Stimulated activated CD8-positive, alpha-beta memory T cell treated with anti-CD3 and anti-CD28 coated beads, Interleukin-2, amount 100 ng/mL, for 1 hour (primary cell): Measurements from ENCODE around the gene KTN1.
A peak's percentile ranks its signal among the peaks of the same experiment; 100 is the strongest.

Experiments
- DNase-seq, 2 donors: peaks; one replicate each; pipeline ENCODE4 v3.0.0-alpha.2; 2020; ENCODE audit warnings: low read depth in 2 of 2

KTN1 gene

DNA sequence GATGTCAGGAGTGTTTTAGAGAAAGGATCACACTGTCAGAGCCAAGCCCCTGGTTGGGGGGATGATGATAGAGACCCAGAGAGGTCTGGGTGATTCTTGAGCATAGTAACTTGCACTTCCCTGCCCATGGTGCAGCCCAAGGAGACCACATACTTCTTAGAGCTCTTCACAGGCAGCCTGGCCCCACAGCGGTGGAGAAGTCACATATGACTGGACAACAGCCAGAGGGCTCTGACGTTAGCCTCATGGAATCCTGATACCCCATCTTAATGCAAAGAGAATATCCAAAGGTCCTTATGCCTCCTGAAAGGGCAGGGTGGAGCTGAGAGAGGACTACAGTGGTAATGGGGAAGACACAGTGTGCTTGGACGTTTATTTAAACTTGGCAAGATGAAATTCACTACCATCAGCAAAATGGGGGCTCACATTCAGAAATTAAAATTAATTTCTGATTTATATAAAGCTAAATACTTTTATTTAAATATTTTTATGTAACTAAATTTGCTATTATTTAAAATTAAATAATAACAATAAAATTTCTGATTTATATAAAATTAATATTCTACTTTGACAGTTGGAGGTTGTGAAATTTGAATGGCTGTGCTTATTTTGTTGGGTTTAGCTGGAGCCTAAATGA lies 131.3 kb downstream of the KTN1 start:
- no peak for DNase-seq

DNA sequence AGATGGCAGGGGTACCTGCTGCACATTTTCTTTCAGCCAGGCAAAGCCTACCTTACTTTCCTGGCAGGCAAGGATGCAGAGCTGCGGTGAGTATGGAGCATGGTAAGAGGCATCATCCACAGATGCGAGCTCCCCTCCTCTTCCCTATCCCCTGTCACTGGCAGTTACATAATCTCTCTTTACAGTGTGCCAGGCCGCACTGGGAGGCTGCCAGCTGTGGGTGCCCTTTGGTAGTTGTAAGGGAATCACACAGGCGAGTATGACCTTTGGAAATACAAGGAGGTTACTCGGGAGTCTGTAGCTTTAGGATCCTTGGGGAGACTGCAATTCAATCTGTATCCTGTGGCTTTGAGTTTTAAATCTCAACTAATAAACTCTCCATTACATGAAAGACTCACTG lies 132.5 kb downstream of the KTN1 start:
- no peak for DNase-seq

DNA sequence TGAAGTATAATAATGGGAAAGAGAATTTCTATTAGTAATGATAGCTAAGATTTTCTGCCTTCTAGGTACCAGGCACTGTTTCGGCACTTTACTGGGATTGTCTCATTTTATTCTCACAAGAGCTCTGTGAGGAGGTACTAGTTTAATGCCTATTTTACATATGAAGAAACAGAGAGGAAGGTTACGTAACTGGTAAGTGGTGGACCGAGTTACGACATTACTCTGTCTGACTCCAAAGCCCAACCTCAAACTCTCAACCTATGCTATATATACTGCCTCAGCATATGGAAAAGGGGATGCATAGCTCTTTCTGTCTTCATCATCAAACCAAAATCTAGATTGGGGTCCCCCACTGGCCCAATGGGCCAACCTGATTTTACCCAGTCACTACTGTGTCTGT lies 133.5 kb downstream of the KTN1 start:
- DNase-seq, result no peak

DNA sequence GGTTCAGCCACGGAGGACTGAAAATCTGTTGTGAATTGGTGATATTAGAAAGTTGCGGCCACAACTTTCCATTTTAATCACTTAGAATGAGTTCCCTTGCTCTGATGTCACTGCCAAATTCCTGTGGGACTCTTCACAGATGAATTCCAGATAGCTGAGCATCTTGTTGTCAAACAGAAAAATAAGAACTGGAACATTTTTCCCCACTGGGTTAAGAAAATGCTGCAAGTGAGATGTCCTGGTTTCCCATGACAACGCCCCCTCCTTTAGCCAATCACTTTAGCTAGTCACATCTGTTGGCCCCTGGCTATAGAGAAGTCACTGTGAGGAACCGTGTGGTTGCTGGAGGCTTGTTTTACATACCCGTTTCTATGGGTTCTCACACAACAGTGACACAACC lies 135.9 kb downstream of the KTN1 start:
- DNase-seq, result no peak

DNA sequence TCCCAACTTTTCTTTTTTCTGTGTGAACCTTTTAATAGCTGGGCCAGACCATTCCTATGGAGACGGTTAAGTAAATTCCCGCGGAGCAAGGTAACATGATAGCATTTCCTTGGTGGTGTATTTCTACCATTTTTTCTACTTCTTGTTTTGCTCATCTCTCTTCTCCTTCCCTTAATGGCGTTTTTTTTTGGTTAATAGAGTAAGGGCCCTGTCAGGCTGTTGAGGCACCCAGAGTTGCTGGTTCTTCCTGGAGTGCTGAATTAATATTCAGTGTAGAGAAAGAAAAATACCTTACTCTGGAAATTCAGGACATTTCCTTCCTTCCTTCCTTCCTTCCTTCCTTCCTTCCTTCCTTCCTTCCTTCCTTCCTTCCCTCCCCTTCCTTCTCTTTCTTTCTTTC lies 137.6 kb downstream of the KTN1 start:
- DNase-seq, result no peak

DNA sequence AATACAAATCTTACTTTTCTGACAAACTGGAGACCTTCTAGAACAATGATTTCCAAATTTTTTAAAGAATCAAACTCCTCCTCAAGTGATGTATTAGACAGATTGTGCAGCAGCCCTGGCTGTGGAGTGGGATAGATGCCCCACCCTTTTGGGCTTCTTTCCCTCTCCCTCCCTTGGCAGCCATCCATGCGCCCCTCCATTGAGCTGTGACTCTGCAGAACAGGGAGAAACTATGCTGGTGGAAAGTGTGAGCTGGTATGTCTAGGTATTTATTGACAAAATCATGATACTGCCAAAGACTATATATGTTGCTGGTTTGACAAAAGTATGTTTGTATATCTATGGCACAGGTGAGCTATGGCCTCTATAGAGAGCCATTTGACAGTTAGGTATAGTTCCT lies 138.5 kb downstream of the KTN1 start:
- DNase-seq, result no peak

DNA sequence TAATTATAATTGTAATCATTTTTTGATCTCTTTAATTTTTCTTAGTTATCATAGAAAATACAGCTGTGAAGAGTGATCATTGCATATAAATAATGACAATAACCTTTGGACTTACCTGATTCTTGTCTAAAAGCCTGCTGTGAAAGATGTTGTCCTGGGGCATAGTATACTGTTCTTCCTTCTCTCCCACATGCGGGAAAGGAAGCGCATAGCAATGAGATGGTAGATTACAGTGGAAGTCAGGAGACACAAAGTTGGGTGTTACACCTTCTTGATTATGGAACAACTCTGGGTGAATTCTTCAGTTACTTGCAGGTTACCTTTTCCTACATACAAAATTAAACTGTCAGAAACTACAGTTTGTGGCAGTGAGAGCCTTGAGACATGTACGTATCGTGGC lies 140.8 kb downstream of the KTN1 start:
- DNase-seq, result no peak

DNA sequence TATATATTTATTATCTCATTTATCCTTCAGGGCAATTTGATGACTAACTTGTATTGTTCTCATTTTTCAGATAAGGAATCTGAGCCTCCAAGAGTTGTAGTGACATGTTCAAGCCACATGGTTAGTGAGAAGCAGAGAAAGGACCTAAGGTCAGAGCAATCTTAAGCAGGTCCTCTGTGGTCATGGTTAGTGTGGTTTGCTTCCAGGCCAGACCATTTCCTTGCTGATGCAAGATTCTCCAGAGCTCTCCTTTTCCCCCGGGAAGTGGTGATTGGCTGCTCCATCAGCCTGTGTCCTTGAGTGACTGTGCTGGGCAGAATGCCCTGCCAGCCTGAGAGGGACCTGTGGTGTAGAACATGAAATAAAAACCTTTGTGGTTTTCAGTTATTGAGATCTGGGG lies 141.3 kb downstream of the KTN1 start:
- DNase-seq, result no peak

DNA sequence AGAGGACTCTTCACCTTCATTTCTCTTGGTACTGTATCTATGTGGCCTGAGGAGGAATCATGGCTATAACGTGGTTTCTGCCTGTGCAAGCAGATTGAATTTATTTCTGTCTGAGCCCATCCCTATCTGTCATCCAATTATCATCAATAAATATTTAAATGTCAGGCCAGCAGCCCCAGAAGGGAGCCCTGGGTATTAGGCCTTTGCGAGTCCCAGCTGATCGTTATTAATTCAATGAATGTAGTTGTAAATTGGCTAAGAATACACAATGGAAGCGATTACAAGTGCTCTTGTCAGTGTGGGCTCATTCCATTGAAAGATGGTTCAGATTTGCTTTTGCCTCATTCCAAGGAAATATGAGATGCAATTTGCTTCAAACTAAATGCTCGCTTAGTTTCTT lies 142.0 kb downstream of the KTN1 start:
- no peak for DNase-seq

DNA sequence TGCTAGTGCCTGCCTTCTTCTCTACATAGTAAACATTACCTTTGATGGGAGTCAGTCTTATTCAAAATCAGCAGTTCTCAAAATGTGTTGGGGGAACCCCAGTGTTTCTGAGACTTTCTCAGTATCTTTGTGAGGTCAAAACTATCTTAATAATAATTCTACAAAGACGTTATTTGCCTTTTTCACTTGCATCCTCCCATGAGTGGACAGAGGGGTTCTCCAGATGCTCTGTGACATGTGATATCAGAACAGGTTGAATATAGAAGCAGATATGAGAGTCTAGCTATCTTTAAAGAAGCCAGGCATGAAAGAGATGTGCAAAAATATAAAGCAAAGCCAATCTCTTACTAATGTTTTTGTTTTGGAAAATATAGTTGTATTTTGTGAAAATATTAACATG lies 144.7 kb downstream of the KTN1 start:
- DNase-seq, result no peak

DNA sequence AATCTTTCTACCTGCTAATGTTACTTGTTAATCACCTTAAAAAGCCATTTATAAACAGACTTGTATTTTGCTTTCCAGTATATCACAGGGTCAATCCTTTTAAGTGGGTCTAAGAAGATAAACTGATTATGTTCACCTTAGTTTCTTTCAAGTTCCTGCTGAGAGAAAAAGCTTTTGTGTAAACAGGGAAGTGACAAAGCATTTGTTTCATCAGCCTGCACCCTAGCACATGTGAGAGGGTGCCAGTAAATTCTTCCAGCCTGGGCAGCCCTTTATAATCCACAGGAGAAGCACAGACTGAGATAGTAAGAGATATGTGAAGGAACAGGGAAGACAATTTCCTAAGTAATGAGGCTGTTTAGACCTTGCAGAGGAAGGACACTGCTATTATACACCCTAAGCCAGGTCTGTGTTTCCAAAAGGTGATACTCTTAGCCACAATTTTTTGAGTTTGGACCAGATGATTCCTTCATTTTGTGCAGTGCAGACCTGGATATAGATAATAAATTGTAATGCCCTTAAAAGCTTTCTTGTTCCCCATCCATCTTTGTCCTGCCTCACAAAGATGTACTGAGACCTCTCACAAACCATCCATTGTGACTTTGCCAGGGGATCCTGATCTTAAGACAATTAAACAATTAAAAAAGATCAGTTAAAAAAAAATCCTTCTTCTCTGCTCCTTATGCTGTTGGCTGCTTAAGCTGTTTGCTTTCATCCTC lies 150.7 kb downstream of the KTN1 start:
- DNase-seq, result no peak

DNA sequence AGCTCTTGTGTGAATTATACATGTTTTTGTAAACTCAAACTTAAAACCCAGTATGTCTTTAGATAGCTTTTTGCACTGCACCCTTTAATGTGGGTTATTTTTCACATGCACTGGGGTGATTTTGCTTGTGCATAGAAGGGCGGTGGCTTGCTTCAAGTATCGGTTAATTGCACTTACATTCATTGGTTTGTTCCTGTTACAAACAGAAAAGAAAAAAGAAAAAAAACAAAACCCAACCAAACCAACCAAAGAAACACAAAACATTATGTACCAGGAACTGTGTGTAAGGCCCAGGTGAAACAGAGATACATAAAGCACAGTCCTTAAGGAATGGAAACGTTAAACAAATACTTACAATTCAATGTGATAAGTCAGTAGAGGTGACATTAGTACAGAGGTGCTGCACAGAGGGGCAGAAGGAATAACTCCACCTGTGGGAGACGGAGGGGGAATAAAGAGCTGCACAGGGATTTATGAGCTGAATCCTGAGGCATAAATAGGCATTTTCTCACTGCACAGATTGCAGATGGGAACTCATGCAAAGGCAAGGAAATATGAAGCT lies 151.4 kb downstream of the KTN1 start:
- no peak for DNase-seq

DNA sequence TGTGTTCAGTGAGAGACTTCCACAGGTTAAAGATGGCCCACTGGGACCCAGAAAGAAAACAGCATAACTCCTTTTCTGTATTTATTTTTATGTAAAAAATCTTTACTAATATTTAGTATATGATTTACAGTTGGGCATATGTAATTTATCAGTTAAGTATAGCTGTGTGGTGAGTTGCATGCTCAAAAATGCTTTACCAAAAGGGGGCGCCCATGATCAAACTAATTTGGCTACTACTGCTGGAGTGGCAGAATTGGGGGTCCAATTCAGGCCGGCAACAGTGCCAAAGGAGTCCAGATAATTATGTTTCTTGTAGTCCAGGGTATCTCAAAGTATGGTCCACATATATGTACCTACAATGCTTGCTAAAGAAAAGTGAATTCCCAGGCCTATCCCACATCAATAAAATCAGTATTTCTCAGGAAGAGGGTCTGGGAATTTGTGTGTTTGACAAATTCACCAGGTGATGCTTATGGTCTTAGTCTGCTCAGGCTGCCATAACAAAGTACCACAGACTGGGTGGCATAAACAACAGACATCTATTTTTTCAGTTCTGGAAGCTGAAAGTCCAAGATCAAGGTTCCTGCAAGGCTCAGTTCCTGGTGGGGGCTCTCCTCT lies 152.0 kb downstream of the KTN1 start:
- peak in 1 of 2 donors; percentile 23 for DNase-seq

DNA sequence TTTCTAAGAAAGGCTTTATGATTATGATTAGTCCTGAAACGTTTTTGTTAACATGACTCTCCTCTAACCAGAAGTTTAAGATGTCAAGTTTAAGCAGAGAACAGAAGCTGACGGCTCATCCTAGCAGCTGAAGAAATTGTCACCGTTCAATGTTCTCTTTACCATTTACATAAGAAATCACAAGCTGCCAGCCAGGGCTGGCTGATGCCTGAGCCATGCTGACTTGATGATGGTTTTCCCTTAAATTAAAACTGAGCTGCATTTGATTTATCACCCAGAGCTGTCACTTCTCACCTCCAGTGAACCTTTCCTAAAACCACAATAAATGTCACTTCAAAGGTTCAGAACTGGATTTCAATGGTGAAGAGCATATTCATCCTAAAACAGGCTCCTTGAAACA lies 153.6 kb downstream of the KTN1 start:
- no peak for DNase-seq
